ENCODE data around the gene IPO9.

DNA sequence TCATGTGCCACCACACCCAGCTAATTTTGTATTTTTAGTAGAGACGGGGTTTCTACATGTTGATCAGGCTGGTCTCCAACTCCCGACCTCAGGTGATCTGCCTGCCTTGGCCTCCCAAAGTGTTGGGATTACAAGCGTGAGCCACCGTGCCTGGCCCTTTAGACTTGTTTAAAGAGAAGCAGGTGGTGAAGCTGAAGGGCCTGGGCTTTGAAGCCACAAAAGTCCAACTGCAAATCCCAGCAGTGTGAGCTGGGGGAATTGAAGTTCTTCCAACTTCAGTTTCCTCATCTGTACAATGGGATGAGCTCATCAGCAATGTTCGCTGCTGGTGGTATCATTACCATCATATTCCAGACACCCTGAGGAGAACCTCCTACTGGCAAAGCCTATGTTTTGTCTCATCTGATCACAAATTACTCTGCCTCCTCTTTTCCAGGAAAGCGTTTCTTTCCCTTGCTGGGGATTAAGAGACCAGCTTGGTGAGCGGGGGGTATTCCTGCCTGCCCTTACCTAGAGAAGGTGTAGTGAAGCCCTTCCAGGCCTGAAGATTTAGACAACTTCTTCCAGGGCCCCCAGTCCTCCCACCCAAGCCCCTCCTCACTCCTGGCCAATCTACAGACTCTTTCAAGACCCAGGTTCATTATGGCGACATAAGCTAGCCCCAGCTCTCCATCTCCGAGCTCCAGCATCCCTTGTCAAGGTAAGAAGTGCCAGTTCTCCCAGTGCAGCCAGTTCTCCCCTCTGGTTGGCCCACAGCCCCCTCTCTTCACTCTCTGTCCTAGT is 57.3 kb downstream of the IPO9 start:
- TF ChIP-seq, protein P1, sequence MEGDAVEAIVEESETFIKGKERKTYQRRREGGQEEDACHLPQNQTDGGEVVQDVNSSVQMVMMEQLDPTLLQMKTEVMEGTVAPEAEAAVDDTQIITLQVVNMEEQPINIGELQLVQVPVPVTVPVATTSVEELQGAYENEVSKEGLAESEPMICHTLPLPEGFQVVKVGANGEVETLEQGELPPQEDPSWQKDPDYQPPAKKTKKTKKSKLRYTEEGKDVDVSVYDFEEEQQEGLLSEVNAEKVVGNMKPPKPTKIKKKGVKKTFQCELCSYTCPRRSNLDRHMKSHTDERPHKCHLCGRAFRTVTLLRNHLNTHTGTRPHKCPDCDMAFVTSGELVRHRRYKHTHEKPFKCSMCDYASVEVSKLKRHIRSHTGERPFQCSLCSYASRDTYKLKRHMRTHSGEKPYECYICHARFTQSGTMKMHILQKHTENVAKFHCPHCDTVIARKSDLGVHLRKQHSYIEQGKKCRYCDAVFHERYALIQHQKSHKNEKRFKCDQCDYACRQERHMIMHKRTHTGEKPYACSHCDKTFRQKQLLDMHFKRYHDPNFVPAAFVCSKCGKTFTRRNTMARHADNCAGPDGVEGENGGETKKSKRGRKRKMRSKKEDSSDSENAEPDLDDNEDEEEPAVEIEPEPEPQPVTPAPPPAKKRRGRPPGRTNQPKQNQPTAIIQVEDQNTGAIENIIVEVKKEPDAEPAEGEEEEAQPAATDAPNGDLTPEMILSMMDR (IDR thresholded peaks at IDR 0.05) = no peak
- no peak for TF ChIP-seq POLR2A (IDR thresholded peaks at IDR 0.05)

All from Peyer's patch (tissue), 4 donors.